22Rv1 (cell line): ENCODE measurements around the gene STX18.

Experiments
- CTCF ChIP-seq: fragments of 450-650 bp; IDR thresholded peaks from 2 replicates; pipeline ENCODE4 v1.5.1; 2017; ENCODE audit warnings: mild to moderate bottlenecking
- ZFX ChIP-seq: fragments of 450-650 bp; IDR thresholded peaks from 2 replicates; pipeline ENCODE4 v1.6.1; 2017; ENCODE audit warnings: antibody characterized with exemption, borderline replicate concordance

GRCh38 chr4:4512282-4512681 lies 29.6 kb downstream of the STX18 start:
- TF ChIP-seq CTCF = no peak
- no peak for TF ChIP-seq ZFX
